ENCODE results near the gene GNPDA1.
A peak's percentile ranks its signal among the peaks of the same experiment; 100 is the strongest.
"Not testable (repeated sequence)": the region's sequence is repeated elsewhere in the genome, so short reads cannot be mapped to it uniquely, and the experiment has no call there.

GNPDA1 gene

DNA sequence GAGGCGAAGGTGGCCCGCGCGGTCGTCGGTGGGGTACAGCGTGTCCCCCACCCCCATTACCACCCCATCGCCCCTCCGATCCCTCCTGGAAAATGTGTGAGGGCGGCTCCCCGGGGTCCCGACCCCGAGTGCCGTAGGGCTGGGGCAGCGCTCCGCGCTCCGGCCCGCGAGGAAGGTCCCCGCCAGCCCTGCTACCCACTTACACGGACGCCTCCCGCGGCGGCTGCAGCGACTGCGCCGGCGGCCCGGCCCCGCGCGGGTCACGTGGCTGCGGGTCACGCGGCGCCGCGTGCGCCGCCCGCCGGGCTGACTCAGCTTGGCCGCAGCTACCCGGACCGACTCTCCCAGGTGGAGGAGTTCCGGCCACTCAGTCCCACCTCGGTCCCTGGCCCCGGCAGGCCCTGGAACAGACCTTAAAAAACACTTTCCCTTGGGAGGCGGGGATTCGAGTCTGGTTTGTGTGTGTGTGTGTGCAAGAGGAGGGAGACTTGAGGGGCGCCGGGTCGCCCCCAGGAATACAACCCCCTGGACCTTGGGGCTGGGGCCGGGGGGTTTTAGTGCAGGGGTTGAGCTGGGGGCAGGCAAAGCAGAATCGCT, at the start of gene GNPDA1:
TSS of gene GNPDA1 (minus strand) at position 236 of the 597 bp plus-strand sequence. CDS start 992 bp downstream, outside the sequence.
- DNase-seq (ENCODE audit: low read depth in 2 of 2): peak; percentile 15 to 20

DNA sequence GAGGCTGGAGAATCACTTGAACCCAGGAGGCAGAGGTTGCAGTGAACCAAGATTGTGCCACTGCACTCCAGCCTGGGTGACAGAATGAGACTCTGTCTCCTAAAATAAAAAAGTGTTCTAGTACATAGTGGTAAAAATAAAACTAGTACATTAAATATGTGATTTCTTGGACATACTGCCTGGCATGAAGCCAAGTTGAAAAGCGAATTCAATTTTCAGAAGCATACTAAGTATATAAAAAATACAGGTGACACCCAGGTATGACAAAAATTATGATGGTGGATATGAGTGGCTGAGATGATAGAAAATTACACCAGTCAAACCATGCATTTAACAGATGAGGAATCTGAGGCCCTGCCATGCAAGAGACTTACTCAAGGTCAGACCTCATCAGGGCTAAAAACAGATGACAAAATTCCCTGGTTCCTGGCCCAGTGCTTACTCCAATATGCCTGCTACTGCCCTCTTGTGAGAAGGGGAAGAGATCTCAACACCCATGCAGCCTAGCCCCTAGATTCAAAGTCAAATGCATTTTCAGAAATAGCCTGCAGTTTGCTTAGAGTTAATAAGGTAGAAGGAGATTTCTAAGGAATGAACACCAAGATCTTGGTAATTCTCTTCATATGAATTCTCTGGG, 46.6 kb upstream of the GNPDA1 start:
- DNase-seq (ENCODE audit: low read depth in 2 of 2): no peak

DNA sequence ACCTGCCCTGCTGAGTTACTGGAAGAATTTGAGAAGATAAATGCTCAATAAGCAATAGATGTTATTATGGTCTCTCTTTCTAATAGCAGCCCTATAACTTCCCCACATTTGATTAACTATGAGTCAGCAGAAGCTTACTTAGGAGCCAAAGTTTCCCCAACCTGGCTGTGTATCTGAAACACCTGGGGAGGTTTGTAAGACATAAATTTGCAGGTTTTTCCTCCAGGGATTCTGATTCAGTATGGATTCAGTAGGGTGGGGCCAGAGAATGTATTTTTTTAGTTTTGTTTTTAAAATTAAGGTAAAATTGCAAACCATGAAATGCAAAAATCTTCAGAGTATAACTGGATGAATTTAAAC, 44.9 kb upstream of the GNPDA1 start:
- no peak for DNase-seq (ENCODE audit: low read depth in 2 of 2)

DNA sequence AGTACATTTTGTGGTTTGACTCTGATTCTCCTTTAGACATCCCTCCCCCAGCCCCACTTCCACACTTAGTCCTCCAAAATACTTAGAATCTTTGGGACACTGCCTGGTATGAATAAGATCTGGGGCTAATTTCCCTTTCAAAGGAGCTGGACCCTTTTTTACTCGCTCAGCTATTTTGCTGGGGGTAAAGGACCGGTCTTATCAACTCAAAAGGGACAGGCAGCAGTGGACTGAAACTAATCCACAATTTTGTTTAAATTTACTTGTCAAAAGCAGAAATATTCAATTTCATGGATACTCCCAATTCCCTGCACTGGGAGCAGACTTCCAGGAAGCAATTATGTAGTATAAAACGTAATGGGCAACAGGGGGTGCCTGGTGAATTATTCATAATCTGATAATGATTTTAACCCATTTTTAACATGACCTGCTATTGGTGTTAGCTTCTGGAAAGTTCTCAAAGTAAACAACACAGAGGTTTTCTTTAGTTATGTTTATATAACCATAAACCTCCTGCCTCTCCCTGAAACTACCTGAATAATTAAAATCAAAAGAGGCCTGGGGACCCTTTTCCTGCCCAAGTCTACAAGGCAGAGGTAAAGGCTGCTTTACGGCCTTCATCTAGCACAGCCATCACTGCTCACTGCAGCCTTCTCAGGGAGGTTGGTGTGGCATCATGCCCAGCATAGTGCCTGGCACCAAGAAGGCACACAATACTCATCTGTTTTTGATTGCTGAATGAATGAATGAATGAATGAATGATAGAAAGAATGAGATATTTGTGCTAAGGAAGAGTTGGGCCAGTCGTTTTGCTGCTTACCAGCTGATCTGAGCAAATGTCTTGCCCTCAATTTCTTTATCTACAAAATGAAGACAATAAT, 44.2 kb upstream of the GNPDA1 start:
- DNase-seq (ENCODE audit: low read depth in 2 of 2): no peak

DNA sequence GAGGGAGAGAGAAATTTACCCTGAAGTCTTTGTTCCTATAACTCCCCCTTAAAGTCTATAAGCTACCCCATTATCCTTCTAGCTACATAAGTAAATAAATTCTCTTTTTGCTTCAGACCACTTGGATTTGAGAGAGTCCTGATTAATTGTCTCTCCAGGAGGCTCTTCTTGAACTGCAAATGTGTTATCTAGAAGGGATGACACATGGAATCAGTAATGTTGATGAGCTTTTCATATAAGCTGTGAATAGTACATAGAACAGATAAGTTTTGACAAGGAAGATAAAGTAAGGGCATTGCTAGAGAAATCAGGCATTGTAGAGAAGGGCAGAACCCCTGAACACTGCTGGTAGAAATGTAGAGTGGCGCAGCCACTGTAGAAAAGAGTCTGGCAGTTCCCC, 42.5 kb upstream of the GNPDA1 start:
- DNase-seq (ENCODE audit: low read depth in 2 of 2): no peak

DNA sequence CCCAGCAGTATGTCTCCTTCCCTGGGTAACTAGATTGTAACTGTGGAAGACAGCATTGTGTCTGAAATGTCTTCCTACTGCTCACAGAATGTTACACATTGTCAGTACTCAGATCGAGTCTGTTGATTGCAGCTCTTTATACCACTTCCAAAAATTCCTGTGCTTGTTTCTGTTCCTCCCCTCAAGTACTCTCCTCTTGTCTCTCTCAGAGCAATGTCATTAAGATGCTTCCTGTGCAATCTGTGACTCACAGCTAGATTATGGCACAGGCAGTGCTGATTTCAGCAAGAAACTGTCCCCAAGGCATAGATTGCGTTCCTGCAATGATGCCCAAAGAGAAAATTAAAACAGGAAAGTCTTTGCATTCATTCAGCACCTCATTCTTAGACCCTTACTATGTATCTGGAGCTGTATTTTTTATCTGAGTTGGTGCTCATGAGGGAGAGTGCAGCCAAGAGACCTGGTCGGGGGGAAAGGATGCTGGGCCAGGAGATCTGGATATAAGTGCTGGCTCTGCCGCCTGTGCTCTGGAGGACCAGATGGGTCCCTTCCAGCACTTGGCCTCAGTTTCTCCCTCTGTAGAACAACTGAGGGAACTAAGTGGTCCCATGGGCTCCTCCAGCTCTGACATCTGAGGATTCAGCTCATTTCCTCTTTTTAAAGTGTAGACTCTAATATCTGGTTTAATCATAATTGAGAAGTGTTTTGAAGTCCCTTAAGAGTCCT, 40.8 kb upstream of the GNPDA1 start:
- peak; percentile 29 for DNase-seq (ENCODE audit: low read depth in 2 of 2)

DNA sequence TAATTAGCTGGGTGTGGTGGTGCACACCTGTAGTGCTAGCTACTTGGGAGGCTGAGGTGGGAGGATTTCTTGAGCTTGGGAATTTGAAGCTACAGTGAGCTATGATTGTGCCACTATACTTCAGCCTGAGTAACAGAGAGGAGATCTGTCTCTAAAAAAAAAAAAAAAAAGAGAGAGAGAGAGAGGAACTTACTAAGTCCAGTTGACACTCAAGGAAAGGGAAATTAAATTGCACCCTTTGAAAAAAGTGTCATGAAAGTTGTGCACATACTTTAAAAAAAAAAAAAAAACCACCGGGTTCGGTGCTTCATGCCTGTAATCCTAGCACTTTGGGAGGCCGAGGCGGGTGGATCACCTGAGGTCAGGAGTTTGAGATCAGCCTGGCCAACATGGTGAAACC, 39.2 kb upstream of the GNPDA1 start:
- DNase-seq (ENCODE audit: low read depth in 2 of 2): not testable (repeated sequence)

DNA sequence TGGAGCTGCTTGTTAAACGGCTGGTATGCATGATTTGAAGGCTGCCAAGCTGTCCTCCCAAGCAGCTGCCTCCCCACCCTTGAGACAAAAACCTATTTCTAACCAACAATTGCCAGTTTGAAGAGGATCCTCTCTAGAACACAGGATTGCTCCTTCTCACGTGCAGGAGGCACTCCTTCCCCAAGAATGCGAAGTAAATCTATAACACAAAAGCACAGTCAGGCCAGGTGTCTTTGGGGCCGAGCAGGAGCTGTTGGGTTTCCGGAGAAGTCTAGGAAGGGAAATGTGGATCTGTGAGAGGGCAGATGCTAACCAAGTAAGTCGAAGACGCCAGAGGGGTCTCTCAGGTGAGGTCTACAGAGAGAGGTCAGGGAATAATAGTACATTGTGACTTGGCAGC, 35.4 kb upstream of the GNPDA1 start:
- no peak for DNase-seq (ENCODE audit: low read depth in 2 of 2)

DNA sequence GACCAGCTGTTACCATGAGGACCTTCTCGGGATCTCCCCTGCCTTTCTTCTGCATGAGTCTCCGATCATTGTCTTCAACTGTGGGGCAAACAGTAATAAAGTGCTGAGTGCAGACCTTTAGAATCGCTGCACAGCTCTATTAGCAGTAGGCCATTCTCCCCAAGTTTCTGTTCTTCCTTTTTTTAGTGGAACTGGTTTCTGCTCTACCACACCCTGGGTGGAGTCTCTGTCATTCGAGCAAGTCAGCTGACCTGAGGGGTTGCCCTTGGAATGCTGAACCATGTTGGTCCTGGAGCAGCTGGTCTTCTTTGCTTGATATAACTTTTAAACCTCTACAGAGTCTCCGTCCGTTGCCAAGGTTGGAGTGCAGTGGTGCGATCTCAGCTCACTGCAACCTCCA, 33.4 kb upstream of the GNPDA1 start:
- no peak for DNase-seq (ENCODE audit: low read depth in 2 of 2)

DNA sequence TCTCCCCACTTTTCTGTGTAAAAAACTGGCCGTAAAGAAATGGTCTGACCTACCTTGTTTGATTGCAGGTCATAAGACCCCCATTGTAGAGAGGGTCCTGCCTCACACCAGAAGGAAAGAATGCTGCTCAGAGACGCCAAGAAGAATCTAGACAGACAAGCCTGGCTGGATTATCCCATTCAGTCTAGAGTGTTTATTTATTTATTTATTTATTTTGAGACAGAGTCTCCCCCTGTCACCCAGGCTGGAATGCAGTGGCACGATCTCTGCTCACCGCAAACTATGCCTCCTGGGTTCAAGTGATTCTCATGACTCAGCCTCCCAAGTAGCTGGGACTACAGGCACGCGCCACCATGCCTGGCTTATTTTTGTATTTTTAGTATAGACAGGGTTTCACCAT, 28.1 kb upstream of the GNPDA1 start:
- DNase-seq (ENCODE audit: low read depth in 2 of 2): not testable (repeated sequence)

DNA sequence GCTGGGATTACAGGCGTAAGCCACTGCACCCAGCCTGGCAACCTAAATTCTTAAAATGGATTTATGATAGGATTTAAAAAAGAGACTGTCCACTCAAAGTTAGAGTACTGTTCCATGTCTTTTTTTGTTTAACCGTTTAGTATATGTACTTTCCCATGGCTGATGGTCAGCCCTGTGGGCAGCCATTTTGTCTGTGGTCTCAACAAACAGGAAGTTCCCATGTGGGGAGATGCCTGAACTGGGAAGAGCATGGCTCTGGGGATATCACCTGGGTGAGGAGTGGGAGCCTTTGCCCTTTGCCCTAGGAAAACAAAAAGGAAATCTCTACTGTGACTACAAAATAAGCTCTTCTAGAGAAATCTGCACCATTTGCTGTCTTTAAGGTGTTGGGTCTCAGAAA, 27.5 kb upstream of the GNPDA1 start:
- no peak for DNase-seq (ENCODE audit: low read depth in 2 of 2)

DNA sequence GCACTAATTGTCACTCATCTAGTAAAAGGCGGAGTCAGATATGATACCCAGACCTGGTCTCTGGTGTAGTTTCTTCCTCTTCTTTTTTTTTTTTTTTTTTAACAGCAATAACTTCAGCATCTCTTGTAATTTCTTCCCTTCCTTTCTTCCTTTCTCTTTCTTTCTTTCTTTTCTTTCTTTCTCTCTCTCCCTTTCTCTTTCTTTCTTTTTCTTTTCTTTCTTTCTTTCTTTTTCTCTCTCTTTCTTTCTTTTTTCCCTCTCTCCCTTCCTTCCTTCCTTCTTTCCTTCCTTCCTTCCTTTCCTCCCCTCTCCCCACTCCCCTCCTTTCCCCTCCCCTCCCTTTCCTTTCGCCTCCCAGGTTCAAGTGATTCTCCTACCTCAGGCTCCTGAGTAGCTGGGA, 25.9 kb upstream of the GNPDA1 start:
- no peak for DNase-seq (ENCODE audit: low read depth in 2 of 2)

DNA sequence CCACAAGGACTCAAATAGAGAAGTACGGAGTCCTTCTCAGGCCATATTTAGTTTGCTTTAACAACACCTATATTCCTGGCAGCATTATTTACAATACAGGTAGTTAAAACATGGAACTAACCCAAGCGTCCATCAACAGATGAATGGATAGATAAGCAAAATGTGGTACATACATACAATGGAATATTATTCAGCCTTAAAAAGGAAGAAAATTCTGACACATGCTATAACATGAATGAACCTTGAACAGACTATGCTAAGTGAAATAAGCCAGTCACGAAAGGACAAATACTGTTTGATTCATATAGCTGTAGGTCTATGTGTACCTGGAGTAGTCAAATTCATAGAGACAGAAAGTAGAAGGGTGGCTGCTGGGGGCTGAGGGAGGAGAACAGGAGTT, 24.8 kb upstream of the GNPDA1 start:
- DNase-seq (ENCODE audit: low read depth in 2 of 2): not testable (repeated sequence)

DNA sequence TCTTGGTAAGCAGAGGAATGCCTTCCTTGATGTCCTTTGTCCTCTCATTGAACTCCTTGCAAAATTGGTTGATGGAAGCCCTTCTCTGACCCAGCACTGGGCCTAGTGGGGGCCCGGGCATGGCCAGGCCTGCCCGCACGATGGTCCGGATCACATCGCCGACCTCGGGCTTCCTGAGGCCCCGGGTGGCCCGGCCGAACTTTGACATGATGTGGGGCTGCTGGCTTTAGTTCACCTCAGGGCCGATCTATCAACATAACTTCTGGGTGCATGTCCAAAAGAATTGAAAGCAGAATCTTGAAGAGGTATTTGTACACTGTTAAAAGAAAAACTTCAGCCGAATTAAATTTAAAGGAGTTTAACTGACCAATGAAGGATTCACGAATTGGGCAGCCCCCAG, 24.1 kb upstream of the GNPDA1 start:
- no peak for DNase-seq (ENCODE audit: low read depth in 2 of 2)

DNA sequence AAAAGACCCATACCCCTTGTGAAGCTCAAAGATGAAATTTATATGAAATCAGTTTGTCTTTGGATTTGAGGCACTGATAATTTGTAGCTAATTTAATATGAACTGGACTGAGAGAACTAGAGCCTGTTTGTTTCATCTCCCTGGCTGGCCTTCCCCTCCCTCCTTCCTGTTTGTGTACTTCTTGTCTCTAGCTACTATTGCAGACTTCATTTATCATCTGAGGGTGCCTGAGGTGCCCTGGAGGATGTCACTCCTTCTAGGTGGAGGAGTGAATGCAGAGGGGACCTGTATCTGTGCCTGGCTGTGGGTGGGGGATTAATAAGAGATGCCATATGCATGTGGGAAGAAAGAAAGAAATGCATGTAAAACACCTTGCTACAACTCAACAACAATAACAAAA, 22.2 kb upstream of the GNPDA1 start:
- no peak for DNase-seq (ENCODE audit: low read depth in 2 of 2)

DNA sequence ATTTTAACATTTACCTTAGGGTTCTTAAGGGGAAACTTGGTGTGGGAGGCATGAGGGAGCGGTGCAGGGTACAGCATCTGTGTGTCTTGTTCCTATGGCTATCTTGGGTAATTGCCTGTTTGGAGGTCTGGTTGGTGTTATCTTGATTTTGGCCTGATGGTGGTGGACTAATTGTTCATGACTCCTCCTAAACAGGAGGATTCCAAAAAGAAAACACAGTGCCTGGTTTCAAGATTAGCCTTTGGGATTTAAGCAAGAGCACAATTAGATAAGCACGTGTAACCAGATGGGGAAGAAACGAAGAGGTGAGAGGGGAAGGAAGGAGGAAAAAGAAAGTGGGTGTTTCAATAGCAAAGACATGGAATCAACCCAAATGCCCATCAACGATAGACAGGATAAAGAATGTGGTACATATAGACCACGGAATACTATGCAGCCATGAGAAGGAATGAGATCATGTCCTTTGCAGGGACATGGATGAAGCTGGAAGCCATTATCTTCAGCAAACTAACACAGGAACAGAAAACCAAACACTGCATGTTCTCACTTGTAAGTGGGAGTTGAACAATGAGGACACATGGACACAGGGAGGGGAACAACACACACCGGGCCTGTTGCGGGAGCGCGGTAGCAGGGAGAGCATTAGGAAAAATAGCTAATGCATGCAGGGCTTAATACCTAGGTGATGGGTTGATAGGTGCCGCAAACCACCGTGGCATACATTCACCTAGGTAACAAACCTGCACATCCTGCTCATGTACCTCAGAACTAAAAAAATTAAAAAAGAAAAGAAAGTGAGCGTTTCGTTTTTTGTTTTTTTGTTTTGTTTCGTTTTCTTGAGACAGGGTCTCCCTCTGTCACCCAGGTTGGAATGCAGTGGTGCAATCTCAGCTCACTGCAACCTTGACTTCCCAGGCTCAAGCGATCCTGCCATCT, 21.1 kb upstream of the GNPDA1 start:
- not testable (repeated sequence) for DNase-seq (ENCODE audit: low read depth in 2 of 2)

DNA sequence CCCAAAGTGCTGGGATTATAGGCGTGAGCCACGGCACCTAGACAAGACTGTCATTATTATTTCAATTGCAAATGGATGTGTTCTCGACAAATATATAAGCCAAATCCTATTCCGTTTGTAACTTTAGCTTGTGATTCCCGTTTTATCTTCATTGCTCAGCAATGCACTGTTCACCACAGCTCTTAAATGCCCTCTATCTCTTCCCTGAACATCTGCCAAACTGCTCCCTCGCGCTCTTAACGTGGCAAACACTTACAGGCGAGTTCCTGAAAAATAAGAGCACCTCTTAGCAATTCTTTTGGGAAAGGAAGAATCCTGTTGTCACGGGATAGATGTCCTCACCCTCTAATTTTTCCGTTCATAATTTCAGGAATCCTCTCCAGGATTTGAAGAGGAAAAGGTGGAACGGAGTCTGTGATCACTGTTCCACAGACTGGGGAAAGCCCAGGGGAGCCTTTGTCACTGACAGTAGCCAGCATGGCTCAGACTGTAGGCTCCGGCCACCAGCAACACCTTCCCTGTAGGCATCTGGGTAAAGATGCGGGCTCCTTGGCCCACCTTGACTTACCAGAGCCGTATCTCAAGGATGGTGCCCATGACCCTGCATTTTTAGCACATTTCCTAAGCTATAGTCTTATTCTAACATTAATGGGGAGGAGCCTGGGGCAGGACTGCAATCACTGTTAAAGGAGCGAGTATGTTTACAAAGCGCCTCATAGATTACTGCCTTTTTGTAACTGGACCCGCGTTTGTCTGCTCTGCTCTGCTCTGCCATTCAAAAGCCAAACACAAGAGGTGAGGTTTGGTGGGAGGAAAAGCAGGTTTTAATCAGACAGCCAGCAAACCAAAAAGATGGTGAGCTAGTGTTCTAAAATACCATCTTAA, 20.2 kb upstream of the GNPDA1 start:
- DNase-seq (ENCODE audit: low read depth in 2 of 2): no peak

DNA sequence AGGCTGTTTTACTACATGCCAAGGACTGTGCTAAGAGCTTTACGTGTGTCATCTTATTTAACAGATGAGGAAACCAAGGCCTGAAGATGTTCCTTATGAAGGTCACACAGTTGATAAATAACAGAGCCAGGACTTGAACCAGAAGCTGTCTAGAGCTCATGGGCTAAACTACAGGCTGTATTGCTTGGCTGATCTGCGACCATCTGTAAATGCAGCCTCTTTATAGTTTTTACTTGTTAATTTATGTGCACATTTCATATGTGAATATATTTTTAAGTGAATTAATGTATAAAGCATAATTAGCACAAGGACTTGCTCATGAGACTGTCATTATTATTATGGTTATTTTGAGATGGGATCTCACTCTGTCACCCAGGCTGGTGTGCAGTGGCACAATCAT, 19.3 kb upstream of the GNPDA1 start:
- no peak for DNase-seq (ENCODE audit: low read depth in 2 of 2)

DNA sequence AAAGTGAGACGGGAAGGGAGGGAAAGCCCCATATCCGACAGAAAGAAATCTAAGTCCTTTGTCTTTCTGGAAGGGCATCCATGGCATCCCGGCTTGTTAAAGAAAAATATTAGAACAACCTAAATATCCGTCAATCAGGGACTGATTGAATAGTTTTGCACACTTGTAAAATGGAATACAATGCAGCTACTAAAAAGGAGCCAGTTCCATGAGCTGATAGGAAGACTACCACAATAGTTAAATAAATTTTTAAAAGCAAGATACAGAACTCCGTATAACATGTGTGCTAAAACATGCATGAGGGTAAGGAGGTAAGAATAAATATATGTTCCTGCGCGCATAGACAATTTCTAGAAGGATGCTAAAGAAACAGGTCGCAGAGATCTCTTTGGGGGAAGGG, 12.8 kb upstream of the GNPDA1 start:
- DNase-seq (ENCODE audit: low read depth in 2 of 2): no peak

DNA sequence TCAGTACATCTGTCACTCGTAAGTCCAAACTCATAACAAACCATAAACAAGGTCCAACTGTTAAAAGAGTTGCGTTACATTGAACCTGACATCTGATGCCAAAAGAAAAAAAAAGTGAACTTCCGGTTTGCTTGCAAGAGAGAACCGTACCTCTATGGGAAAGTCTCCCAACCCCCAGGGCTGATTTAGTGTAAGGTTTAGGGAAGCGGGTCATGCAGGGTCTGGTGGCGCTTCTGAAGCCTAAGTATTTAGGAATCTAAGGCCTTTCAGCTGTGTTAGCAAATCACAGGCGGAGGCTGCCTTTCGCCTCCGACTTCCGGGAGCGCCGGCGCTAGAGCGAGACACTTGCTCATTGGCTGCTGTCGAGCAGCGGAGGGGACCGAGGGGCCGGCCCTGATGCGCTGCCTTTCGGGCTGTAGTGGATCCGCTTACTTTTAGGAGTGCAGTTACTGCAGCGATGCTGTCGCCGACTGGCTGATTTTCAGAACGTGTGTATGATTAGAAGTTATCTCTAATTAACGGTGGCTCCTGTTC, 12.0 kb upstream of the GNPDA1 start:
- DNase-seq (ENCODE audit: low read depth in 2 of 2): peak; percentile 47 to 58
